HG03025 (cell line): ENCODE data around the gene MAP3K3.
A peak's percentile ranks its signal among the peaks of the same experiment; 100 is the strongest.
"Not testable (repeated sequence)": the region's sequence is repeated elsewhere in the genome, so short reads cannot be mapped to it uniquely, and the experiment has no call there.

Experiments used
- ATAC-seq: cut with Tn5 transposase; IDR thresholded peaks from one replicate; pipeline ENCODE4 v1.9.1; 2021; ENCODE audit warnings: mild to moderate bottlenecking, moderate library complexity; ENCODE audit not compliant: unreplicated experiment, low FRiP score

Gene MAP3K3

GRCh38 chr17:63703556-63704258 is 81.5 kb downstream of the MAP3K3 start:
- no peak for ATAC-seq

GRCh38 chr17:63704259-63704576 is 82.0 kb downstream of the MAP3K3 start:
- no peak for ATAC-seq

GRCh38 chr17:63704836-63705235 is 82.6 kb downstream of the MAP3K3 start:
- no peak for ATAC-seq

- no peak for ATAC-seq
These were observed 83.4 kb downstream of the MAP3K3 start for GRCh38 chr17:63705657-63706056.

GRCh38 chr17:63706336-63707082 is 84.3 kb downstream of the MAP3K3 start:
- ATAC-seq, result no peak

- ATAC-seq, result no peak
These were observed 84.9 kb downstream of the MAP3K3 start for GRCh38 chr17:63707151-63707550.

GRCh38 chr17:63709110-63709509 is 86.9 kb downstream of the MAP3K3 start:
- ATAC-seq, result no peak

GRCh38 chr17:63714550-63715277 is 92.5 kb downstream of the MAP3K3 start:
- ATAC-seq, result no peak

- no peak for ATAC-seq
These were observed 94.2 kb downstream of the MAP3K3 start for GRCh38 chr17:63716426-63716825.

GRCh38 chr17:63718988-63719387 is 96.8 kb downstream of the MAP3K3 start:
- ATAC-seq, result no peak

- not testable (repeated sequence) for ATAC-seq
These were observed 98.0 kb downstream of the MAP3K3 start for GRCh38 chr17:63720194-63720593.

GRCh38 chr17:63722403-63722802 is 100.2 kb downstream of the MAP3K3 start:
- no peak for ATAC-seq

- no peak for ATAC-seq
These were observed 113.5 kb downstream of the MAP3K3 start for GRCh38 chr17:63735691-63736090.

- no peak for ATAC-seq
These were observed 118.4 kb downstream of the MAP3K3 start for GRCh38 chr17:63740464-63741142.

GRCh38 chr17:63741143-63741407 is 118.9 kb downstream of the MAP3K3 start:
- peak; percentile 24 for ATAC-seq

GRCh38 chr17:63741408-63742173 is 119.4 kb downstream of the MAP3K3 start, which contains the start of gene STRADA:
Gene STRADA (minus strand): TSS chr17:63741799. CDS start chr17:63728369, 13,430 bp downstream.
- peak; percentile 85 for ATAC-seq
